ENCODE measurements around the gene RPL22.

The RPL22 gene

GRCh38 chr1:6162341-6162740 is 37.1 kb downstream of the RPL22 start:
- TF ChIP-seq POLR2AphosphoS5 (IDR thresholded peaks at IDR 0.05; ENCODE audit: low read depth, low read length) (no peak), TAF1 (IDR thresholded peaks at IDR 0.05; ENCODE audit: low read depth, low read length) (no peak), SPI1 (IDR thresholded peaks at IDR 0.05; ENCODE audit: low read depth, low read length) (no peak), POLR2A (IDR thresholded peaks at IDR 0.05; ENCODE audit: low read depth, low read length) (no peak), POU2F2 (IDR thresholded peaks at IDR 0.05; ENCODE audit: low read depth, low read length) (no peak), PAX5 (IDR thresholded peaks at IDR 0.05; ENCODE audit: insufficient read depth, low read length, severe bottlenecking) (no peak)
- FAIRE-seq (no peak), DNase-seq (ENCODE audit: insufficient read length, low spot score) (no peak)

GRCh38 chr1:6158181-6158580 is 41.2 kb downstream of the RPL22 start:
- DNase-seq (ENCODE audit: insufficient read length, low spot score): no peak
- no peak for TF ChIP-seq POLR2AphosphoS5 (IDR thresholded peaks at IDR 0.05; ENCODE audit: low read depth, low read length)
- TF ChIP-seq SPI1 (IDR thresholded peaks at IDR 0.05; ENCODE audit: low read depth, low read length): no peak
- TF ChIP-seq PAX5 (IDR thresholded peaks at IDR 0.05; ENCODE audit: insufficient read depth, low read length, severe bottlenecking): no peak
- no peak for TF ChIP-seq POLR2A (IDR thresholded peaks at IDR 0.05; ENCODE audit: low read depth, low read length)
- TF ChIP-seq POU2F2 (IDR thresholded peaks at IDR 0.05; ENCODE audit: low read depth, low read length): no peak
- TF ChIP-seq TAF1 (IDR thresholded peaks at IDR 0.05; ENCODE audit: low read depth, low read length): no peak
- no peak for FAIRE-seq

- no peak for TF ChIP-seq POLR2A (IDR thresholded peaks at IDR 0.05; ENCODE audit: low read depth, low read length)
- no peak for TF ChIP-seq TAF1 (IDR thresholded peaks at IDR 0.05; ENCODE audit: low read depth, low read length)
- no peak for TF ChIP-seq SPI1 (IDR thresholded peaks at IDR 0.05; ENCODE audit: low read depth, low read length)
- TF ChIP-seq PAX5 (IDR thresholded peaks at IDR 0.05; ENCODE audit: insufficient read depth, low read length, severe bottlenecking): no peak
- no peak for TF ChIP-seq POU2F2 (IDR thresholded peaks at IDR 0.05; ENCODE audit: low read depth, low read length)
- no peak for TF ChIP-seq POLR2AphosphoS5 (IDR thresholded peaks at IDR 0.05; ENCODE audit: low read depth, low read length)
- DNase-seq (ENCODE audit: insufficient read length, low spot score) (no peak), FAIRE-seq (no peak)
Observed at GRCh38 chr1:6157528-6158174, 41.7 kb downstream of the RPL22 start.

GRCh38 chr1:6157132-6157527 is 42.3 kb downstream of the RPL22 start:
- DNase-seq (ENCODE audit: insufficient read length, low spot score) (no peak), FAIRE-seq (no peak)
- TF ChIP-seq SPI1 (IDR thresholded peaks at IDR 0.05; ENCODE audit: low read depth, low read length) (no peak), POU2F2 (IDR thresholded peaks at IDR 0.05; ENCODE audit: low read depth, low read length) (no peak), PAX5 (IDR thresholded peaks at IDR 0.05; ENCODE audit: insufficient read depth, low read length, severe bottlenecking) (no peak), POLR2AphosphoS5 (IDR thresholded peaks at IDR 0.05; ENCODE audit: low read depth, low read length) (no peak), TAF1 (IDR thresholded peaks at IDR 0.05; ENCODE audit: low read depth, low read length) (no peak), POLR2A (IDR thresholded peaks at IDR 0.05; ENCODE audit: low read depth, low read length) (no peak)

- TF ChIP-seq TAF1 (IDR thresholded peaks at IDR 0.05; ENCODE audit: low read depth, low read length) (no peak), POU2F2 (IDR thresholded peaks at IDR 0.05; ENCODE audit: low read depth, low read length) (no peak), SPI1 (IDR thresholded peaks at IDR 0.05; ENCODE audit: low read depth, low read length) (no peak), POLR2AphosphoS5 (IDR thresholded peaks at IDR 0.05; ENCODE audit: low read depth, low read length) (no peak), PAX5 (IDR thresholded peaks at IDR 0.05; ENCODE audit: insufficient read depth, low read length, severe bottlenecking) (no peak), POLR2A (IDR thresholded peaks at IDR 0.05; ENCODE audit: low read depth, low read length) (no peak)
- DNase-seq (ENCODE audit: insufficient read length, low spot score) (no peak), FAIRE-seq (no peak)
Observed at GRCh38 chr1:6154525-6155319, 44.7 kb downstream of the RPL22 start.

- DNase-seq (ENCODE audit: insufficient read length, low spot score): no peak
- TF ChIP-seq POU2F2 (IDR thresholded peaks at IDR 0.05; ENCODE audit: low read depth, low read length) (no peak), POLR2A (IDR thresholded peaks at IDR 0.05; ENCODE audit: low read depth, low read length) (no peak), SPI1 (IDR thresholded peaks at IDR 0.05; ENCODE audit: low read depth, low read length) (no peak), PAX5 (IDR thresholded peaks at IDR 0.05; ENCODE audit: insufficient read depth, low read length, severe bottlenecking) (no peak), TAF1 (IDR thresholded peaks at IDR 0.05; ENCODE audit: low read depth, low read length) (no peak), POLR2AphosphoS5 (IDR thresholded peaks at IDR 0.05; ENCODE audit: low read depth, low read length) (no peak)
- no peak for FAIRE-seq
Observed at GRCh38 chr1:6152882-6153281, 46.5 kb downstream of the RPL22 start.

GRCh38 chr1:6152181-6152580 is 47.2 kb downstream of the RPL22 start:
- DNase-seq (ENCODE audit: insufficient read length, low spot score): no peak
- no peak for FAIRE-seq
- TF ChIP-seq POLR2A (IDR thresholded peaks at IDR 0.05; ENCODE audit: low read depth, low read length): no peak
- TF ChIP-seq TAF1 (IDR thresholded peaks at IDR 0.05; ENCODE audit: low read depth, low read length): no peak
- no peak for TF ChIP-seq SPI1 (IDR thresholded peaks at IDR 0.05; ENCODE audit: low read depth, low read length)
- TF ChIP-seq PAX5 (IDR thresholded peaks at IDR 0.05; ENCODE audit: insufficient read depth, low read length, severe bottlenecking): no peak
- TF ChIP-seq POLR2AphosphoS5 (IDR thresholded peaks at IDR 0.05; ENCODE audit: low read depth, low read length): no peak
- TF ChIP-seq POU2F2 (IDR thresholded peaks at IDR 0.05; ENCODE audit: low read depth, low read length): no peak

GRCh38 chr1:6151291-6151822 is 48.0 kb downstream of the RPL22 start:
- FAIRE-seq (no peak), DNase-seq (ENCODE audit: insufficient read length, low spot score) (no peak)
- no peak for TF ChIP-seq TAF1 (IDR thresholded peaks at IDR 0.05; ENCODE audit: low read depth, low read length)
- no peak for TF ChIP-seq PAX5 (IDR thresholded peaks at IDR 0.05; ENCODE audit: insufficient read depth, low read length, severe bottlenecking)
